Type B pancreatic cell (in vitro differentiated cells): Measurements from ENCODE around the gene MFSD8. TPM values are rescaled to one million over a fixed set of nuclear protein-coding genes. Genes with fewer than 3 reads are reported as not detected.
"Not testable (repeated sequence)": the region's sequence is repeated elsewhere in the genome, so short reads cannot be mapped to it uniquely, and the experiment has no call there.

Source experiments
- DNase-seq: peaks from one replicate; pipeline ENCODE4 v3.0.0; 2021; ENCODE audit warnings: mixed read lengths; ENCODE audit not compliant: unreplicated experiment; ENCODE audit errors: extremely low spot score
- H3K27ac Mint-ChIP-seq: 2 replicates; pipeline ENCODE4 v1.8.0; 2021; ENCODE audit warnings: mild to moderate bottlenecking, mixed read lengths
- H3K27me3 Mint-ChIP-seq: 2 replicates; pipeline ENCODE4 v1.8.0; 2021; ENCODE audit warnings: mixed read lengths
- H3K36me3 Mint-ChIP-seq: 2 replicates; pipeline ENCODE4 v1.8.0; 2021; ENCODE audit warnings: mixed read lengths
- H3K4me1 Mint-ChIP-seq: one replicate; pipeline ENCODE4 v1.8.0; 2021; ENCODE audit warnings: mixed read lengths; ENCODE audit not compliant: unreplicated experiment
- H3K4me3 Mint-ChIP-seq: 2 replicates; pipeline ENCODE4 v1.8.0; 2021; ENCODE audit warnings: mild to moderate bottlenecking, mixed read lengths
- H3K9me3 Mint-ChIP-seq: 2 replicates; pipeline ENCODE4 v1.8.0; 2021; ENCODE audit warnings: mixed read lengths
- CTCF ChIP-seq: fragments of 200-600 bp; sonication (generic); conservative IDR thresholded peaks from 2 replicates; pipeline ENCODE4 v1.5.0; 2021; ENCODE audit warnings: antibody characterized with exemption, mild to moderate bottlenecking
- total RNA-seq: library from RNA; stranded (reverse); gene quantifications from 2 replicates; pipeline ENCODE4 v1.2.1, GENCODE V29; 2021; ENCODE audit warnings: low replicate concordance

The MFSD8 gene
- total RNA-seq, 1 donor from 2014 or later, result 23.7 TPM

- H3K27ac Mint-ChIP-seq, result no peak overlapping the region
- no peaks in the 10 kb centered on the region for H3K27me3 Mint-ChIP-seq
- no peak for DNase-seq
- TF ChIP-seq CTCF, result no peak
- H3K36me3 Mint-ChIP-seq, result peaks cover 4% of the 10 kb centered on the region
- H3K9me3 Mint-ChIP-seq, result no peaks in the 10 kb centered on the region
- H3K4me1 Mint-ChIP-seq, result no peaks in the 10 kb centered on the region
- no peak overlapping the region for H3K4me3 Mint-ChIP-seq
Measured at GRCh38 chr4:127975121-127975770, 10.3 kb upstream of the MFSD8 start.

- H3K9me3 Mint-ChIP-seq, H3K36me3 Mint-ChIP-seq, DNase-seq, H3K4me1 Mint-ChIP-seq, H3K27ac Mint-ChIP-seq, H3K27me3 Mint-ChIP-seq, H3K4me3 Mint-ChIP-seq: not testable (repeated sequence)
Measured at GRCh38 chr4:127970925-127971324, 6.0 kb upstream of the MFSD8 start.

- Mint-ChIP-seq H3K4me1 (peaks cover 6% of the 10 kb centered on the region), H3K36me3 (no peaks in the 10 kb centered on the region), H3K9me3 (no peaks in the 10 kb centered on the region), H3K4me3 (no peak overlapping the region), H3K27me3 (no peaks in the 10 kb centered on the region), H3K27ac (peak overlapping the region; percentile 18)
- DNase-seq, result no peak
- no peak for TF ChIP-seq CTCF
Measured at GRCh38 chr4:127968586-127968985, 3.6 kb upstream of the MFSD8 start.

GRCh38 chr4:127967141-127967775 is 2.3 kb upstream of the MFSD8 start:
- Mint-ChIP-seq H3K4me3 (peak overlapping the region; percentile 62), H3K27me3 (no peaks in the 10 kb centered on the region), H3K27ac (peak overlapping the region; percentile 37), H3K36me3 (peaks cover 4% of the 10 kb centered on the region), H3K9me3 (no peaks in the 10 kb centered on the region), H3K4me1 (peaks cover 12% of the 10 kb centered on the region)
- TF ChIP-seq CTCF, result no peak
- DNase-seq, result no peak

GRCh38 chr4:127965803-127966175 is 816 bp upstream of the MFSD8 start:
- no peaks in the 10 kb centered on the region for H3K27me3 Mint-ChIP-seq
- no peak for TF ChIP-seq CTCF
- no peaks in the 10 kb centered on the region for H3K9me3 Mint-ChIP-seq
- peaks cover 4% of the 10 kb centered on the region for H3K36me3 Mint-ChIP-seq
- peaks cover 12% of the 10 kb centered on the region for H3K4me1 Mint-ChIP-seq
- peak overlapping the region; percentile 99 for H3K27ac Mint-ChIP-seq
- H3K4me3 Mint-ChIP-seq, result peak overlapping the region; percentile 98
- no peak for DNase-seq

GRCh38 chr4:127964426-127965061 is 429 bp downstream of the MFSD8 start:
- Mint-ChIP-seq H3K4me1 (peaks cover 12% of the 10 kb centered on the region), H3K4me3 (peak overlapping the region; percentile 98), H3K27ac (peak overlapping the region; percentile 99)
- not testable (repeated sequence) for DNase-seq, H3K9me3 Mint-ChIP-seq, H3K36me3 Mint-ChIP-seq, H3K27me3 Mint-ChIP-seq

GRCh38 chr4:127963633-127964398 is 1.2 kb downstream of the MFSD8 start:
- not testable (repeated sequence) for H3K36me3 Mint-ChIP-seq, DNase-seq, H3K9me3 Mint-ChIP-seq, H3K27me3 Mint-ChIP-seq
- Mint-ChIP-seq H3K4me3 (peak overlapping the region; percentile 87), H3K4me1 (peaks cover 12% of the 10 kb centered on the region), H3K27ac (peak overlapping the region; percentile 88)
